OCI-LY7 (cell line): ENCODE measurements around the gene RABEPK. TPM values are rescaled to one million over a fixed set of nuclear protein-coding genes. Genes with fewer than 3 reads are reported as not detected.
"Not testable (repeated sequence)": the region's sequence is repeated elsewhere in the genome, so short reads cannot be mapped to it uniquely, and the experiment has no call there.

Source experiments
- BruUV-seq: library from RNA; stranded (reverse); fragments of 400-500 nt; replicated peaks from 2 replicates; lab custom pipeline; 2021; lab: Mats Ljungman, UMichigan
- CTCF ChIA-PET: fragments of 300-600 bp; sonication (Branson Sonifier 250); formaldehyde crosslinking; loops from one replicate; lab custom pipeline; 2022; ENCODE audit warnings: antibody characterized with exemption; ENCODE audit not compliant: unreplicated experiment; lab: Charles Lee
- POLR2A ChIA-PET: fragments of 300-600 bp; sonication (Branson Sonifier 250); formaldehyde crosslinking; loops from one replicate; lab custom pipeline; 2022; ENCODE audit warnings: antibody characterized with exemption; lab: Charles Lee
- DNase-seq: peaks from one replicate; pipeline ENCODE4 v3.0.0-alpha.2; 2015; ENCODE audit warnings: low spot score
- H2AFZ ChIP-seq: fragments of 200-600 bp; sonication (generic), shearing (Covaris generic); 2 replicates; pipeline ENCODE4 v1.6.1; 2014; ENCODE audit warnings: mild to moderate bottlenecking, antibody characterized with exemption, low read length, moderate library complexity
- H3K27ac ChIP-seq: fragments of 200-600 bp; sonication (generic); 2 replicates; pipeline ENCODE4 v1.5.1; 2014; ENCODE audit warnings: mixed run types, low read depth, mild to moderate bottlenecking, moderate library complexity, low read length, inconsistent platforms; ENCODE audit not compliant: poor library complexity, severe bottlenecking
- H3K36me3 ChIP-seq: fragments of 200-600 bp; sonication (generic); 2 replicates; pipeline ENCODE4 v1.6.1; 2014; ENCODE audit warnings: mild to moderate bottlenecking, antibody characterized with exemption, low read length, moderate library complexity, mixed read lengths; ENCODE audit not compliant: insufficient read depth
- H3K4me1 ChIP-seq: fragments of 200-600 bp; sonication (generic); 2 replicates; pipeline ENCODE4 v1.5.1; 2014; ENCODE audit warnings: mild to moderate bottlenecking, low read length; ENCODE audit not compliant: insufficient read depth, poor library complexity, severe bottlenecking
- H3K4me2 ChIP-seq: fragments of 200-600 bp; sonication (generic); 2 replicates; pipeline ENCODE4 v1.6.1; 2014; ENCODE audit warnings: mild to moderate bottlenecking, low read length
- H3K4me3 ChIP-seq: fragments of 200-600 bp; sonication (generic); 2 replicates; pipeline ENCODE4 v1.5.1; 2014; ENCODE audit warnings: mild to moderate bottlenecking, low read depth, low read length; ENCODE audit not compliant: poor library complexity, severe bottlenecking
- H3K79me2 ChIP-seq: fragments of 200-600 bp; sonication (generic); 2 replicates; pipeline ENCODE4 v1.6.1; 2016; ENCODE audit warnings: low read depth, mild to moderate bottlenecking, low read length, moderate library complexity, mixed read lengths; ENCODE audit not compliant: insufficient read depth
- H3K9me2 ChIP-seq: fragments of 200-600 bp; sonication (generic); 2 replicates; pipeline ENCODE4 v1.6.1; 2016; ENCODE audit warnings: mild to moderate bottlenecking, low read length, mixed read lengths; ENCODE audit not compliant: insufficient read depth
- H3K9me3 ChIP-seq: fragments of 200-600 bp; sonication (generic); 2 replicates; pipeline ENCODE4 v1.6.1; 2014; ENCODE audit warnings: mild to moderate bottlenecking, mixed run types, low read length, mixed read lengths
- H4K20me1 ChIP-seq: fragments of 200-600 bp; sonication (generic); 2 replicates; pipeline ENCODE4 v1.6.1; 2014; ENCODE audit warnings: mild to moderate bottlenecking, antibody characterized with exemption, low read length, moderate library complexity, mixed read lengths; ENCODE audit not compliant: insufficient read depth
- EZH2phosphoT487 ChIP-seq: fragments of 200-600 bp; sonication (generic); IDR thresholded peaks from 2 replicates; pipeline ENCODE4 v1.6.1; 2018; ENCODE audit warnings: low read depth, borderline replicate concordance, mild to moderate bottlenecking, mixed run types, antibody characterized with exemption, low read length, moderate library complexity, mixed read lengths
- intact Hi-C: fragments of 100-400 bp; cut with micrococcal nuclease; formaldehyde crosslinking; loops from one replicate; pipeline ENCODE4 v1.10.0; 2022; ENCODE audit not compliant: unreplicated experiment
- total RNA-seq, 2 experiments: library from RNA; depleted of rRNA in 1 of 2; stranded (reverse); fragments of >200 nt in 1 of 2; shearing (Covaris generic) in 1 of 2; gene quantifications; 2 replicates each; pipeline ENCODE4 v1.2.3, GENCODE V29; 2014 to 2022
- TF ChIP-seq, protein P1 (sequence below): fragments of 200-600 bp; sonication (generic); conservative IDR thresholded peaks from 2 replicates; pipeline ENCODE4 v1.5.1; 2014; ENCODE audit warnings: mild to moderate bottlenecking, antibody characterized with exemption, low read length, moderate library complexity, mixed read lengths

The RABEPK gene
- total RNA-seq, 2 experiments from 2014 or later, result 22.9 to 27.0 TPM

DNA sequence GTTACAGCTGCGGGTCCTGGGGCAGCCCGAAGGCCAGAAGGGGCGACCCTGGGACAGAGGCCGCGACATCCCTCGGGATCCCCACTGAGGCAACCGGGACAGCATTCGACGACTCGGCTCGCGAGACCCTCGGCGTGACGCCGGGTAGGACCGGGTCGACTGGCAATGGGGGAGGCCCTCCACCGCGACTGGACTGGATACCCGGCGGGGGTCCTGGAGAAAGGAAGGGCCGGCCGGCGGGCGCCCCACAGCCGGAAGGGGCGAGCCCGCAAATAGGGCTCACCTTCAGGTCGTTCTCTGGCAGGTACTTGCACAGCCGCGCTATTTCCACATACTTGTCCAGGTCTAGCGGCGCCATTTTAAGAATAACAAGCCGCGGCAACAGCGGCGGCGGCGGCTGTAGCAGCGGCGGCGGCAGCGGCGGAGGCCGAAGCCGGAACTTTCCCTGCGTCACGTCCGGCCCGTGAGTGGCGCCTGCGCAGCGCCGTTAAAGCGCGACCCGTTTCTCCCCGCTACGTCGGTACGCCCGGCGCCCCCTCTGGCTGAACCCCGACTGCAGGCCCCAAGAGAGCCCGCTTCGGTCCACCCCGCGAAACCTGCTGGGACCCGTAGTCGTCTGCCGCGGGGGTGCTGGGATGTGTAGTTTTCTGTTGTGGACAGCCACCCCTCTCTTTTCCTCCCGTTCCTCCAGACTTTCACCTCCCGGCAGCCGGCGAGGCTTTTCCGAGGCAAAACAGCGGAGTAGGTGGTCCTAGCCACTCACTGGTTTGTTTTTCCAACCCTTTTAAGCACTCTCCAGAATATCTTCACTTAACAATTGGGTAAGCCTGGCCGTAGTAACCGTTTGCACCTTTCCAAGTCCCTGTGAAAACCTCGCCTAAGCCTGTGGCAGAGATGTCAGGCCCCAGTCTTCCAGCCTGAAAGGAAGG lies 10.7 kb upstream of the RABEPK start, which contains the start of gene PPP6C:
TSS of gene PPP6C (minus strand) at position 443 of the 929 bp plus-strand sequence. CDS start at position 358, 85 bp downstream.
- no TSS peak for BruUV-seq
- CTCF ChIA-PET, result interaction anchor here (0.6 kb wide), 1 partner anchor 95 kb away, joined by 3 read pairs; no protein-coding TSS in a partner anchor
- Histone ChIP-seq H3K27ac (peak within 1 kb of the TSS; percentile 74), H3K4me1 (peaks cover 48% of the 10 kb centered on the region), H3K79me2 (peaks cover 63% of the 10 kb centered on the region), H3K9me2 (no peaks in the 10 kb centered on the region), H3K9me3 (no peaks in the 10 kb centered on the region), H2AFZ (peak within 1 kb of the TSS; percentile 82), H4K20me1 (peaks cover 5% of the 10 kb centered on the region; the same call in 1 of the 2 replicates), H3K4me3 (peak within 1 kb of the TSS; percentile 96), H3K36me3 (peaks cover 6% of the 10 kb centered on the region; the same call in 1 of the 2 replicates), H3K4me2 (peak within 1 kb of the TSS; percentile 81)
- POLR2A ChIA-PET, result interaction anchor here (0.9 to 1.2 kb wide), 2 partner anchors 11 to 13 kb away, joined by 3 read pairs; no protein-coding TSS in a partner anchor
- intact Hi-C loops, result loop anchor here (1.0 kb wide), 1 partner anchor 52 kb away; the partner anchor contains the start of gene HSPA5
- DNase-seq, result peak; percentile 95
- TF ChIP-seq, protein P1, sequence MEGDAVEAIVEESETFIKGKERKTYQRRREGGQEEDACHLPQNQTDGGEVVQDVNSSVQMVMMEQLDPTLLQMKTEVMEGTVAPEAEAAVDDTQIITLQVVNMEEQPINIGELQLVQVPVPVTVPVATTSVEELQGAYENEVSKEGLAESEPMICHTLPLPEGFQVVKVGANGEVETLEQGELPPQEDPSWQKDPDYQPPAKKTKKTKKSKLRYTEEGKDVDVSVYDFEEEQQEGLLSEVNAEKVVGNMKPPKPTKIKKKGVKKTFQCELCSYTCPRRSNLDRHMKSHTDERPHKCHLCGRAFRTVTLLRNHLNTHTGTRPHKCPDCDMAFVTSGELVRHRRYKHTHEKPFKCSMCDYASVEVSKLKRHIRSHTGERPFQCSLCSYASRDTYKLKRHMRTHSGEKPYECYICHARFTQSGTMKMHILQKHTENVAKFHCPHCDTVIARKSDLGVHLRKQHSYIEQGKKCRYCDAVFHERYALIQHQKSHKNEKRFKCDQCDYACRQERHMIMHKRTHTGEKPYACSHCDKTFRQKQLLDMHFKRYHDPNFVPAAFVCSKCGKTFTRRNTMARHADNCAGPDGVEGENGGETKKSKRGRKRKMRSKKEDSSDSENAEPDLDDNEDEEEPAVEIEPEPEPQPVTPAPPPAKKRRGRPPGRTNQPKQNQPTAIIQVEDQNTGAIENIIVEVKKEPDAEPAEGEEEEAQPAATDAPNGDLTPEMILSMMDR, result peak; percentile 76
- TF ChIP-seq EZH2phosphoT487, result no peak

DNA sequence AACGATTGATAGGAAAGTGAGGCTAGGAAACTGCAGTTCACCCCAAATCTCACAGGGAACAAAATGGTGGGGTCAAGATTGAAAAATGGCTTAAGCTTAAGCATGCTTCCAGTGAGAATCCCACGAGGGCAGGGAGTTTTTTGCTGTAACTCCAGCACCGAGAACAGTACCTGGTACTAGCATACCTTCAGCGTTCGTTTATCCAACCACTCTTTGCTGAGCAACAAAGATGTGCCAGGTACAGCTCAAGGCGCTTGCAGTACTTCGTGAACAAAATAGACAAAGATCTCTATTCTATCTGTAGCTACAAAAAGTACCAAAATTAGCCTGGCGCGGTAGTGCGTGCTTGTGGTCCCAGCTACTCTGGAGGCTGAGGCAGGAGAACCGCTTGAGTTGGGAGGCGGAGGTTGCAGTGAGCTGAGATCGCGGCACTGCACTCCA lies 10.0 kb upstream of the RABEPK start:
- BruUV-seq, result TSS peak; percentile 98

DNA sequence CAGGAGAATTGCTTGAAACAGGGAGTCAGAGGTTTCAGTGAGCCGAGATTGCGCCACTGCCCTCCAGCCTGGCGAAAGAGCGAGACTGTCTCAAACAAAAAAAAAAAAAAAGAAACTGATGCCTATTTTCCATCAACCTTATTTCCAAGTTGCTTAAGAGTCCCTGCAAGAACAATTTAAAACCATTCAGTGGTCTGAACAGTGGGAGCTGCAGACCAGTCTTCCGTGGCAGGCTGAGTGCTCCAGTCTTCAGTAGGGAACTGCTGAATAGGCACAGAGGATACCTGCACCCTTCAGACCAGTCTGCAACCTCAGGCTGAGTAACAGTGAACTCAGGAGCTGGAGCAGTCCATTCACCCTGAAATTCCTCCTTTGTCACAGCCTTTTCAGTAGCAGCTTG lies 5.9 kb upstream of the RABEPK start:
- peak overlapping the region; percentile 68 for H3K27ac ChIP-seq
- peak overlapping the region; percentile 65; the same call in 1 of the 2 replicates for H2AFZ ChIP-seq
- H3K36me3 ChIP-seq, H4K20me1 ChIP-seq, BruUV-seq, H3K9me2 ChIP-seq, CTCF ChIA-PET, H3K9me3 ChIP-seq, intact Hi-C loops, DNase-seq: not testable (repeated sequence)
- POLR2A ChIA-PET, result interaction anchor here (0.6 to 2.3 kb wide), 5 partner anchors 10 to 332 kb away, joined by 3 to 12 read pairs (median 4); partner anchors contain the start of gene HSPA5
- H3K4me2 ChIP-seq, result peak overlapping the region; percentile 88
- H3K4me1 ChIP-seq, result peaks cover 55% of the 10 kb centered on the region
- peaks cover 16% of the 10 kb centered on the region; the same call in 1 of the 2 replicates for H3K79me2 ChIP-seq
- H3K4me3 ChIP-seq, result peak overlapping the region; percentile 40

More for the DNA sequence above, 10.0 kb upstream of the RABEPK start:
- Histone ChIP-seq H3K4me2 (peak overlapping the region; percentile 81), H3K36me3 (peaks cover 6% of the 10 kb centered on the region; the same call in 1 of the 2 replicates), H2AFZ (peak overlapping the region; percentile 82), H3K27ac (peak overlapping the region; percentile 74), H3K79me2 (peaks cover 57% of the 10 kb centered on the region), H3K4me3 (peak overlapping the region; percentile 96), H3K9me2 (no peaks in the 10 kb centered on the region), H3K9me3 (no peaks in the 10 kb centered on the region), H4K20me1 (peaks cover 5% of the 10 kb centered on the region; the same call in 1 of the 2 replicates), H3K4me1 (peaks cover 56% of the 10 kb centered on the region)
- ChIA-PET POLR2A (interaction anchor here (0.6 to 1.6 kb wide), 6 partner anchors 10 to 431 kb away, joined by 3 to 6 read pairs (median 3); partner anchors contain the start of gene HSPA5), CTCF (no interaction called here)
- intact Hi-C loops, result no loop called here
- DNase-seq, result peak; percentile 35
- TF ChIP-seq, protein P1, result no peak
- TF ChIP-seq EZH2phosphoT487, result no peak

DNA sequence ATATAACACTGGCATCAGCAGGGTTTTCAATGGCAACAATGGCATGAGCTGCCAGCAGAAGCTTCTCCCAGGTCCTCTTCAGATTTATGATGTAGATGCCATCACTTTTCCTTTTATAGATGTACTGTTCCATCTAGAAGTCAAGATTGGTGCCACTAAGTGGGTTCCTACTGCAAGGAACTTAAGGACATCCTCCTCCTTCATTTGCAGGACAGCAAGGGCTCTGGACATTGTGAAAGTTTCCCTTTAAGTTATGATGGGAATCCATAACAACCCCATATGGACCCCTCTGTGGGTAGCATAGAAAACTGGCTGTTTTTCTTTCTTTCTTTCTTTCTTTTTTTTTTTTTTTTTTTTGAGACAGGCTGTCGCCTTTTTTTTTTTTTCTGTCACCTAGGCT lies 4.8 kb upstream of the RABEPK start:
- H3K4me2 ChIP-seq, result peak overlapping the region; percentile 88
- H3K4me1 ChIP-seq, result peaks cover 54% of the 10 kb centered on the region
- H3K9me3 ChIP-seq, intact Hi-C loops, BruUV-seq, H3K79me2 ChIP-seq, H3K9me2 ChIP-seq, H3K36me3 ChIP-seq, H4K20me1 ChIP-seq, CTCF ChIA-PET, DNase-seq: not testable (repeated sequence)
- POLR2A ChIA-PET, result interaction anchor here (1.4 to 2.3 kb wide), 2 partner anchors 9 to 46 kb away, joined by 4 to 12 read pairs; partner anchors contain the start of gene HSPA5
- H3K4me3 ChIP-seq, result peak overlapping the region; percentile 56
- peak overlapping the region; percentile 65; the same call in 1 of the 2 replicates for H2AFZ ChIP-seq
- peak overlapping the region; percentile 68 for H3K27ac ChIP-seq
